Activated CD8-positive, alpha-beta memory T cell treated with anti-CD3 and anti-CD28 coated beads, Interleukin-2, amount 50 U/mL, for 48 hours (primary cell): ENCODE data around the gene HAUS5.
"Not testable (repeated sequence)": the region's sequence is repeated elsewhere in the genome, so short reads cannot be mapped to it uniquely, and the experiment has no call there.

Experiments
- DNase-seq: peaks from one replicate; pipeline ENCODE4 v3.0.0-alpha.2; 2020

HAUS5 gene

GRCh38 chr19:35612559-35613321, at the start of gene HAUS5:
Gene HAUS5, plus strand, starts transcription at chr19:35612735. Its CDS starts 60 bp downstream, at chr19:35612795.
- peak; percentile 100 for DNase-seq

- no peak for DNase-seq
Observed at GRCh38 chr19:35562776-35563175, 49.8 kb upstream of the HAUS5 start.

GRCh38 chr19:35563207-35563829, 49.2 kb upstream of the HAUS5 start, which contains the start of gene ATP4A:
Gene ATP4A, minus strand, starts transcription at chr19:35563658. Its CDS starts 29 bp downstream, at chr19:35563629.
- no peak for DNase-seq

- no peak for DNase-seq
Observed at GRCh38 chr19:35565016-35565856, 47.3 kb upstream of the HAUS5 start.

GRCh38 chr19:35566738-35567137, 45.8 kb upstream of the HAUS5 start:
- DNase-seq: no peak

- no peak for DNase-seq
Observed at GRCh38 chr19:35569281-35569781, 43.2 kb upstream of the HAUS5 start.

GRCh38 chr19:35571406-35571965, 41.0 kb upstream of the HAUS5 start:
- no peak for DNase-seq

GRCh38 chr19:35577918-35578317, 34.6 kb upstream of the HAUS5 start:
- DNase-seq: no peak

- DNase-seq: no peak
Observed at GRCh38 chr19:35578707-35579106, 33.8 kb upstream of the HAUS5 start.

- DNase-seq: no peak
Observed at GRCh38 chr19:35582760-35583159, 29.8 kb upstream of the HAUS5 start.

GRCh38 chr19:35585848-35586247, 26.7 kb upstream of the HAUS5 start, which contains the start of gene PMIS2:
Gene PMIS2, plus strand, starts transcription at chr19:35586173. Its CDS starts 87 bp downstream, at chr19:35586260.
- peak; percentile 58 for DNase-seq

GRCh38 chr19:35587321-35587720, 25.2 kb upstream of the HAUS5 start:
- no peak for DNase-seq

- no peak for DNase-seq
Observed at GRCh38 chr19:35590875-35591274, 21.7 kb upstream of the HAUS5 start.

- no peak for DNase-seq
Observed at GRCh38 chr19:35592226-35592625, 20.3 kb upstream of the HAUS5 start.

GRCh38 chr19:35595026-35595425, 17.5 kb upstream of the HAUS5 start:
- not testable (repeated sequence) for DNase-seq

- no peak for DNase-seq
Observed at GRCh38 chr19:35595928-35596327, 16.6 kb upstream of the HAUS5 start.

GRCh38 chr19:35596366-35596999, 16.1 kb upstream of the HAUS5 start:
- no peak for DNase-seq

- DNase-seq: no peak
Observed at GRCh38 chr19:35601971-35602370, 10.6 kb upstream of the HAUS5 start.

GRCh38 chr19:35604436-35604835, 8.1 kb upstream of the HAUS5 start:
- DNase-seq: not testable (repeated sequence)

- DNase-seq: not testable (repeated sequence)
Observed at GRCh38 chr19:35607170-35607569, 5.4 kb upstream of the HAUS5 start.

GRCh38 chr19:35607661-35608060, 4.9 kb upstream of the HAUS5 start:
- DNase-seq: no peak

- DNase-seq: no peak
Observed at GRCh38 chr19:35608251-35608650, 4.3 kb upstream of the HAUS5 start.
